GM23338 (cell line): Measurements from ENCODE around the gene SASH1.

Experiments
- CREB1 ChIP-seq: fragments of 250-450 bp; sonication (Bioruptor Pico); IDR thresholded peaks from 2 replicates; pipeline ENCODE4 v1.5.0; 2020; ENCODE audit warnings: low read depth, mild to moderate bottlenecking, moderate library complexity
- EZH2 ChIP-seq: fragments of 200-600 bp; sonication (generic); IDR thresholded peaks from one replicate; pipeline ENCODE4 v1.8.0; 2017; ENCODE audit warnings: antibody characterized with exemption, mild to moderate bottlenecking, low read depth; ENCODE audit not compliant: unreplicated experiment
- EZH2phosphoT487 ChIP-seq: fragments of 200-600 bp; sonication (generic); IDR thresholded peaks from one replicate; pipeline ENCODE4 v1.8.1; 2018; ENCODE audit warnings: antibody characterized with exemption; ENCODE audit not compliant: unreplicated experiment
- JUNB ChIP-seq: IDR thresholded peaks from one replicate; pipeline ENCODE4 v1.6.1; 2016; ENCODE audit warnings: antibody characterized with exemption; ENCODE audit not compliant: unreplicated experiment
- NANOG ChIP-seq: IDR thresholded peaks from 2 replicates; pipeline ENCODE4 v1.6.1; 2016; ENCODE audit warnings: antibody characterized with exemption, borderline replicate concordance
- POLR2AphosphoS5 ChIP-seq: IDR thresholded peaks from 2 replicates; pipeline ENCODE4 v1.6.1; 2016; ENCODE audit warnings: antibody characterized with exemption, low read depth
- TF ChIP-seq, protein P1 (sequence below), 2 experiments: fragments of 200-600 bp in 1 of 2; sonication (generic) in 1 of 2; conservative IDR thresholded peaks; 2 replicates each; pipeline versions ENCODE4 v1.5.1 to v1.6.1; 2016 to 2017; ENCODE audit warnings: antibody characterized with exemption in 2 of 2, low read depth in 2 of 2, mild to moderate bottlenecking in 2 of 2, moderate library complexity in 1 of 2
- TF ChIP-seq, protein P2 (sequence below): IDR thresholded peaks from one replicate; pipeline ENCODE4 v1.6.1; 2018; ENCODE audit warnings: antibody characterized with exemption; ENCODE audit not compliant: unreplicated experiment

GRCh38 chr6:148348335-148348734 is 5.7 kb downstream of the SASH1 start:
- TF ChIP-seq POLR2AphosphoS5 (no peak), EZH2phosphoT487 (no peak), EZH2 (no peak), NANOG (no peak), JUNB (no peak), CREB1 (no peak)
- TF ChIP-seq, protein P1, sequence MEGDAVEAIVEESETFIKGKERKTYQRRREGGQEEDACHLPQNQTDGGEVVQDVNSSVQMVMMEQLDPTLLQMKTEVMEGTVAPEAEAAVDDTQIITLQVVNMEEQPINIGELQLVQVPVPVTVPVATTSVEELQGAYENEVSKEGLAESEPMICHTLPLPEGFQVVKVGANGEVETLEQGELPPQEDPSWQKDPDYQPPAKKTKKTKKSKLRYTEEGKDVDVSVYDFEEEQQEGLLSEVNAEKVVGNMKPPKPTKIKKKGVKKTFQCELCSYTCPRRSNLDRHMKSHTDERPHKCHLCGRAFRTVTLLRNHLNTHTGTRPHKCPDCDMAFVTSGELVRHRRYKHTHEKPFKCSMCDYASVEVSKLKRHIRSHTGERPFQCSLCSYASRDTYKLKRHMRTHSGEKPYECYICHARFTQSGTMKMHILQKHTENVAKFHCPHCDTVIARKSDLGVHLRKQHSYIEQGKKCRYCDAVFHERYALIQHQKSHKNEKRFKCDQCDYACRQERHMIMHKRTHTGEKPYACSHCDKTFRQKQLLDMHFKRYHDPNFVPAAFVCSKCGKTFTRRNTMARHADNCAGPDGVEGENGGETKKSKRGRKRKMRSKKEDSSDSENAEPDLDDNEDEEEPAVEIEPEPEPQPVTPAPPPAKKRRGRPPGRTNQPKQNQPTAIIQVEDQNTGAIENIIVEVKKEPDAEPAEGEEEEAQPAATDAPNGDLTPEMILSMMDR (conservative IDR thresholded peaks at IDR 0.05; ENCODE audit: low read depth in 2 of 2) = no peak
- TF ChIP-seq, protein P2, sequence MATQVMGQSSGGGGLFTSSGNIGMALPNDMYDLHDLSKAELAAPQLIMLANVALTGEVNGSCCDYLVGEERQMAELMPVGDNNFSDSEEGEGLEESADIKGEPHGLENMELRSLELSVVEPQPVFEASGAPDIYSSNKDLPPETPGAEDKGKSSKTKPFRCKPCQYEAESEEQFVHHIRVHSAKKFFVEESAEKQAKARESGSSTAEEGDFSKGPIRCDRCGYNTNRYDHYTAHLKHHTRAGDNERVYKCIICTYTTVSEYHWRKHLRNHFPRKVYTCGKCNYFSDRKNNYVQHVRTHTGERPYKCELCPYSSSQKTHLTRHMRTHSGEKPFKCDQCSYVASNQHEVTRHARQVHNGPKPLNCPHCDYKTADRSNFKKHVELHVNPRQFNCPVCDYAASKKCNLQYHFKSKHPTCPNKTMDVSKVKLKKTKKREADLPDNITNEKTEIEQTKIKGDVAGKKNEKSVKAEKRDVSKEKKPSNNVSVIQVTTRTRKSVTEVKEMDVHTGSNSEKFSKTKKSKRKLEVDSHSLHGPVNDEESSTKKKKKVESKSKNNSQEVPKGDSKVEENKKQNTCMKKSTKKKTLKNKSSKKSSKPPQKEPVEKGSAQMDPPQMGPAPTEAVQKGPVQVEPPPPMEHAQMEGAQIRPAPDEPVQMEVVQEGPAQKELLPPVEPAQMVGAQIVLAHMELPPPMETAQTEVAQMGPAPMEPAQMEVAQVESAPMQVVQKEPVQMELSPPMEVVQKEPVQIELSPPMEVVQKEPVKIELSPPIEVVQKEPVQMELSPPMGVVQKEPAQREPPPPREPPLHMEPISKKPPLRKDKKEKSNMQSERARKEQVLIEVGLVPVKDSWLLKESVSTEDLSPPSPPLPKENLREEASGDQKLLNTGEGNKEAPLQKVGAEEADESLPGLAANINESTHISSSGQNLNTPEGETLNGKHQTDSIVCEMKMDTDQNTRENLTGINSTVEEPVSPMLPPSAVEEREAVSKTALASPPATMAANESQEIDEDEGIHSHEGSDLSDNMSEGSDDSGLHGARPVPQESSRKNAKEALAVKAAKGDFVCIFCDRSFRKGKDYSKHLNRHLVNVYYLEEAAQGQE = no peak
